GM12878 (cell line): ENCODE measurements around the gene PRR35. TPM values are rescaled to one million over a fixed set of nuclear protein-coding genes. Genes with fewer than 3 reads are reported as not detected.

ENCODE experiments used
- ATAC-seq: fragments of 200-7000 bp; cut with Tn5 transposase; 3 replicates; pipeline ENCODE4 v1.9.1; 2020; ENCODE audit warnings: mild to moderate bottlenecking, moderate library complexity
- BruUV-seq: library from RNA; stranded (reverse); fragments of 400-500 nt; replicated peaks from 2 replicates; lab custom pipeline; 2021; lab: Mats Ljungman, UMichigan
- CTCF ChIA-PET: fragments of 300-600 bp; sonication (Branson Sonifier 250); formaldehyde crosslinking; extraction: SDS; loops from one replicate; lab custom pipeline; 2021; ENCODE audit warnings: inconsistent platforms; lab: Yijun Ruan, JAX
- POLR2A ChIA-PET: fragments of 350-600 bp; formaldehyde crosslinking; extraction: SDS; loops from one replicate; lab custom pipeline; 2021; ENCODE audit warnings: inconsistent platforms; lab: Charles Lee
- RAD21 ChIA-PET: fragments of 300-600 bp; sonication (Branson Sonifier 250); formaldehyde crosslinking; loops from one replicate; lab custom pipeline; 2023; ENCODE audit warnings: antibody characterized with exemption; ENCODE audit not compliant: unreplicated experiment; lab: Charles Lee
- SMC1A ChIA-PET: fragments of 300-600 bp; sonication (Branson Sonifier 250); formaldehyde crosslinking; loops from one replicate; lab custom pipeline; 2023; ENCODE audit not compliant: unreplicated experiment, uncharacterized antibody; lab: Charles Lee
- DNase-seq: peaks from one replicate; pipeline ENCODE4 v3.0.0-alpha.2; 2011; ENCODE audit warnings: low read depth, low spot score
- FAIRE-seq: peaks from 3 replicates; lab custom pipeline; 2011; peaks lifted over from hg19 to GRCh38; lab: Jason Lieb, UNC
- H2AFZ ChIP-seq: 2 replicates; pipeline ENCODE4 v1.6.0; 2011; ENCODE audit warnings: low read depth, low read length, control low read depth; ENCODE audit not compliant: control insufficient read depth
- H3K27ac ChIP-seq: 2 replicates; pipeline ENCODE4 v1.5.1; 2011; ENCODE audit warnings: control low read depth; ENCODE audit not compliant: control insufficient read depth, insufficient read depth
- H3K27me3 ChIP-seq, 2 experiments: replicated peaks in 1 of 2; 2 replicates each; pipeline versions ENCODE4 v1.6.0 to v1.6.1; 2011; ENCODE audit warnings: low read length in 1 of 2; ENCODE audit not compliant: control insufficient read depth in 2 of 2, insufficient read depth in 2 of 2
- H3K36me3 ChIP-seq, 2 experiments: 2 replicates each; pipeline ENCODE4 v1.5.1; 2011; ENCODE audit warnings: low read length in 1 of 2; ENCODE audit not compliant: control insufficient read depth in 2 of 2, insufficient read depth in 2 of 2
- H3K4me1 ChIP-seq: 2 replicates; pipeline ENCODE4 v1.6.1; 2011; ENCODE audit warnings: mild to moderate bottlenecking, low read length, moderate library complexity, mixed read lengths; ENCODE audit not compliant: control insufficient read depth, insufficient read depth
- H3K4me2 ChIP-seq: 2 replicates; pipeline ENCODE4 v1.6.0; 2011; ENCODE audit warnings: control low read depth; ENCODE audit not compliant: control insufficient read depth, insufficient read depth
- H3K4me3 ChIP-seq: fragments of 200-600 bp; sonication (generic); 2 replicates; pipeline ENCODE4 v1.5.1; 2016
- H3K79me2 ChIP-seq: 2 replicates; pipeline ENCODE4 v1.6.0; 2011; ENCODE audit warnings: low read length; ENCODE audit not compliant: control insufficient read depth, insufficient read depth
- H3K9ac ChIP-seq: 2 replicates; pipeline ENCODE4 v1.8.0; 2011; ENCODE audit warnings: low read length, control low read depth, mixed read lengths; ENCODE audit not compliant: control insufficient read depth, insufficient read depth
- H3K9me3 ChIP-seq: replicated peaks from 3 replicates; pipeline ENCODE4 v1.5.1; 2011; ENCODE audit warnings: mild to moderate bottlenecking, low read length; ENCODE audit not compliant: control insufficient read depth, insufficient read depth
- H4K20me1 ChIP-seq: 2 replicates; pipeline ENCODE4 v1.6.0; 2011; ENCODE audit not compliant: control insufficient read depth, insufficient read depth
- DPF2 ChIP-seq: fragments of 450-650 bp; IDR thresholded peaks from 2 replicates; pipeline ENCODE4 v1.6.1; 2017; ENCODE audit warnings: mild to moderate bottlenecking
- GATAD2B ChIP-seq: fragments of 450-650 bp; conservative IDR thresholded peaks from 2 replicates; pipeline ENCODE4 v1.6.1; 2017; ENCODE audit warnings: low read depth, mild to moderate bottlenecking, moderate library complexity
- KAT2A ChIP-seq: conservative IDR thresholded peaks from 2 replicates; pipeline ENCODE4 v1.6.1; 2011; ENCODE audit warnings: low read depth, low read length; ENCODE audit not compliant: control insufficient read depth
- NFYA ChIP-seq: IDR thresholded peaks from 2 replicates; pipeline ENCODE4 v1.6.1; 2011; ENCODE audit warnings: low read depth, mild to moderate bottlenecking, low read length, improper control_type of control experiment, borderline replicate concordance
- POU2F2 ChIP-seq: IDR thresholded peaks from 3 replicates; pipeline ENCODE4 v1.6.1; 2011; ENCODE audit warnings: low read depth, mild to moderate bottlenecking, low read length, borderline replicate concordance
- REST ChIP-seq: IDR thresholded peaks from 2 replicates; pipeline ENCODE4 v1.6.1; 2012; ENCODE audit warnings: mild to moderate bottlenecking, low read depth, low read length
- SIN3A ChIP-seq: IDR thresholded peaks from 2 replicates; pipeline ENCODE4 v1.6.1; 2012; ENCODE audit warnings: low read depth, low read length, improper control_type of control experiment
- SP1 ChIP-seq: IDR thresholded peaks from one replicate; pipeline ENCODE4 v1.6.1; 2011; ENCODE audit warnings: low read depth, low read length
- TCF3 ChIP-seq: IDR thresholded peaks from 2 replicates; pipeline ENCODE4 v1.6.1; 2012; ENCODE audit warnings: low read depth, mild to moderate bottlenecking, low read length, borderline replicate concordance; ENCODE audit not compliant: insufficient read depth
- ZNF687 ChIP-seq: fragments of 450-650 bp; IDR thresholded peaks from 2 replicates; pipeline ENCODE4 v1.6.1; 2017; ENCODE audit warnings: mild to moderate bottlenecking, moderate library complexity
- WGBS: methylation state at CpG from one replicate; pipeline ENCODE4 v1.1.6; 2016; ENCODE audit warnings: low lambda C conversion rate; ENCODE audit not compliant: insufficient replicate concordance, insufficient coverage; ENCODE audit errors: missing lambda C conversion rate; 5-methylcytosine and 5-hydroxymethylcytosine counted together
- in situ Hi-C: fragments of 300-500 bp; cut with MboI; formaldehyde crosslinking; loops from 9 replicates; pipeline ENCODE4 v1.14.3; 2018; ENCODE audit warnings: mixed read lengths
- intact Hi-C: fragments of 100-400 bp; cut with micrococcal nuclease; formaldehyde crosslinking; loops from one replicate; pipeline ENCODE4 v1.14.2; 2022; ENCODE audit not compliant: unreplicated experiment
- polyA plus RNA-seq, 11 experiments: library from polyadenylated mRNA; depleted of rRNA in 4 of 11; unstranded in 6 of 11; stranded (reverse) in 5 of 11; fragments of >200 nt; fragmentation: Nextera tagmentation in 4 of 11; fragmentation: Illumina TruSeq in 1 of 11; extraction: Ambion mirVana in 4 of 11; extraction: Trizol in 1 of 11; gene quantifications; 1 replicate in 1 of 11; 2 replicates in 10 of 11; pipeline versions ENCODE4 v1.2.1 to v1.2.3, GENCODE V29; 2011 to 2016; ENCODE audit warnings: inconsistent platforms in 2 of 11, missing spikeins in 2 of 11, low read depth in 1 of 11
- total RNA-seq, 4 experiments: library from RNA; depleted of rRNA in 3 of 4; stranded (reverse); fragments of >200 nt in 3 of 4; fragmentation: Illumina TruSeq in 1 of 4; extraction: Trizol in 1 of 4; gene quantifications; 2 replicates each; pipeline versions ENCODE4 v1.2.1 to v1.2.3, GENCODE V29; 2013 to 2021

PRR35 gene
- total and polyA plus RNA-seq, 10 of the 15 experiments (the other 5 are each of a cell fraction or from before 2014, with no cell fraction given): not detected

- no peak for TF ChIP-seq TCF3
- TF ChIP-seq, all 136 proteins: peak for 0
Measured at GRCh38 chr16:591892-592517, 31.8 kb downstream of the PRR35 start (continued).

GRCh38 chr16:592518-593306 lies 32.5 kb downstream of the PRR35 start:
- H3K79me2 ChIP-seq: peaks cover 22% of the 10 kb centered on the region
- no TSS peak for BruUV-seq

More at GRCh38 chr16:592518-593306, 32.5 kb downstream of the PRR35 start:
- no peak overlapping the region for H3K9ac ChIP-seq
- SMC1A ChIA-PET: no interaction called here
- CTCF ChIA-PET: interaction anchor here (0.5 to 1.0 kb wide), 2 partner anchors 72 to 206 kb away, joined by 3 to 4 read pairs; no protein-coding TSS in a partner anchor
- DNase-seq: no peak
- POLR2A ChIA-PET: interaction anchor here (1.4 kb wide), 1 partner anchor 43 kb away, joined by 3 read pairs; the partner anchor contains the start of gene METTL26
- 64% methylated on average over 20 of the region's 24 CpGs for WGBS
- RAD21 ChIA-PET: no interaction called here
- no peak for FAIRE-seq
- no peak for TF ChIP-seq SP1
- TF ChIP-seq POU2F2: no peak
- TF ChIP-seq SIN3A: no peak
- no peak for TF ChIP-seq GATAD2B
- TF ChIP-seq ZNF687: no peak
- no peak for TF ChIP-seq REST
- no peak for TF ChIP-seq KAT2A
- TF ChIP-seq DPF2: no peak
- TF ChIP-seq NFYA: no peak
- peaks cover 12% of the 10 kb centered on the region for H3K4me1 ChIP-seq
- no peaks in the 10 kb centered on the region for H3K27me3 ChIP-seq
- no peaks in the 10 kb centered on the region for H3K36me3 ChIP-seq
- in situ Hi-C loops (no loop called here), intact Hi-C loops (no loop called here)
- no peak overlapping the region for H3K4me2 ChIP-seq
- no peak overlapping the region for H2AFZ ChIP-seq
- no peak overlapping the region for H3K27ac ChIP-seq
- no peaks in the 10 kb centered on the region for H3K9me3 ChIP-seq
- H3K4me3 ChIP-seq: no peak overlapping the region
- ATAC-seq: no peak
- no peaks in the 10 kb centered on the region for H4K20me1 ChIP-seq
